MM.1S (cell line): ENCODE data around the gene KDM5A.
"Not testable (repeated sequence)": the region's sequence is repeated elsewhere in the genome, so short reads cannot be mapped to it uniquely, and the experiment has no call there.

Experiments used
- DNase-seq: peaks from one replicate; pipeline ENCODE4 v3.0.0-alpha.2; 2015
- H2AFZ ChIP-seq: fragments of 300-600 bp; sonication (generic); 2 replicates; pipeline ENCODE4 v1.6.0; 2016; ENCODE audit warnings: antibody characterized with exemption, low read length
- H3F3A ChIP-seq: fragments of 300-600 bp; sonication (generic); 2 replicates; pipeline ENCODE4 v1.6.1; 2016; ENCODE audit warnings: mild to moderate bottlenecking, antibody characterized with exemption, low read length, moderate library complexity, mixed read lengths; ENCODE audit not compliant: insufficient read depth
- H3K27ac ChIP-seq: fragments of 300-600 bp; sonication (generic); 2 replicates; pipeline ENCODE4 v1.5.1; 2016; ENCODE audit warnings: mild to moderate bottlenecking, low read length
- H3K27me3 ChIP-seq: fragments of 300-600 bp; sonication (generic); replicated peaks from 2 replicates; pipeline ENCODE4 v1.6.0; 2016; ENCODE audit warnings: low read length; ENCODE audit not compliant: insufficient read depth
- H3K36me3 ChIP-seq: fragments of 300-600 bp; sonication (generic); replicated peaks from 2 replicates; pipeline ENCODE4 v1.6.1; 2016; ENCODE audit warnings: mild to moderate bottlenecking, low read length, mixed read lengths; ENCODE audit not compliant: insufficient read depth
- H3K4me1 ChIP-seq: fragments of 300-600 bp; sonication (generic); 2 replicates; pipeline ENCODE4 v1.6.1; 2016; ENCODE audit warnings: low read length, mixed read lengths
- H3K4me2 ChIP-seq: fragments of 300-600 bp; sonication (generic); 2 replicates; pipeline ENCODE4 v1.6.0; 2016; ENCODE audit warnings: low read depth, low read length
- H3K4me3 ChIP-seq: fragments of 300-600 bp; sonication (generic); 2 replicates; pipeline ENCODE4 v1.5.1; 2016; ENCODE audit warnings: low read length, mixed read lengths
- H3K79me2 ChIP-seq: fragments of 300-600 bp; sonication (generic); 2 replicates; pipeline ENCODE4 v1.6.1; 2016; ENCODE audit warnings: mixed run types, low read length, mixed read lengths
- H3K9ac ChIP-seq: fragments of 300-600 bp; sonication (generic); 2 replicates; pipeline ENCODE4 v1.6.1; 2016; ENCODE audit warnings: low read length, mixed read lengths
- H3K9me2 ChIP-seq: fragments of 300-600 bp; sonication (generic); replicated peaks from 2 replicates; pipeline ENCODE4 v1.6.1; 2016; ENCODE audit warnings: mild to moderate bottlenecking, low read length, mixed read lengths; ENCODE audit not compliant: insufficient read depth
- H3K9me3 ChIP-seq: fragments of 300-600 bp; sonication (generic); replicated peaks from 2 replicates; pipeline ENCODE4 v1.6.1; 2016; ENCODE audit warnings: mild to moderate bottlenecking, low read length, mixed read lengths; ENCODE audit not compliant: insufficient read depth
- H4K20me1 ChIP-seq: fragments of 300-600 bp; sonication (generic); 2 replicates; pipeline ENCODE4 v1.6.1; 2016; ENCODE audit warnings: mild to moderate bottlenecking, low read length, moderate library complexity, mixed read lengths; ENCODE audit not compliant: insufficient read depth
- EZH2 ChIP-seq: fragments of 300-600 bp; sonication (generic); optimal IDR thresholded peaks from 2 replicates; pipeline ENCODE3; 2017; ENCODE audit warnings: low read depth, mild to moderate bottlenecking, antibody characterized with exemption, low read length, mixed read lengths
- EZH2phosphoT487 ChIP-seq: fragments of 300-600 bp; sonication (generic); IDR thresholded peaks from 2 replicates; pipeline ENCODE4 v1.6.1; 2018; ENCODE audit warnings: antibody characterized with exemption, low read length
- TF ChIP-seq, protein P1 (sequence below): fragments of 300-600 bp; sonication (generic); IDR thresholded peaks from 2 replicates; pipeline ENCODE4 v1.5.1; 2016; ENCODE audit warnings: antibody characterized with exemption, low read length, mixed read lengths

The KDM5A gene

GRCh38 chr12:356276-356988 lies 32.7 kb downstream of the KDM5A start:
- no peaks in the 10 kb centered on the region for H4K20me1 ChIP-seq
- H2AFZ ChIP-seq: no peak overlapping the region
- H3K4me1 ChIP-seq: no peaks in the 10 kb centered on the region
- no peaks in the 10 kb centered on the region for H3K27me3 ChIP-seq
- no peaks in the 10 kb centered on the region for H3K79me2 ChIP-seq
- TF ChIP-seq, protein P1, sequence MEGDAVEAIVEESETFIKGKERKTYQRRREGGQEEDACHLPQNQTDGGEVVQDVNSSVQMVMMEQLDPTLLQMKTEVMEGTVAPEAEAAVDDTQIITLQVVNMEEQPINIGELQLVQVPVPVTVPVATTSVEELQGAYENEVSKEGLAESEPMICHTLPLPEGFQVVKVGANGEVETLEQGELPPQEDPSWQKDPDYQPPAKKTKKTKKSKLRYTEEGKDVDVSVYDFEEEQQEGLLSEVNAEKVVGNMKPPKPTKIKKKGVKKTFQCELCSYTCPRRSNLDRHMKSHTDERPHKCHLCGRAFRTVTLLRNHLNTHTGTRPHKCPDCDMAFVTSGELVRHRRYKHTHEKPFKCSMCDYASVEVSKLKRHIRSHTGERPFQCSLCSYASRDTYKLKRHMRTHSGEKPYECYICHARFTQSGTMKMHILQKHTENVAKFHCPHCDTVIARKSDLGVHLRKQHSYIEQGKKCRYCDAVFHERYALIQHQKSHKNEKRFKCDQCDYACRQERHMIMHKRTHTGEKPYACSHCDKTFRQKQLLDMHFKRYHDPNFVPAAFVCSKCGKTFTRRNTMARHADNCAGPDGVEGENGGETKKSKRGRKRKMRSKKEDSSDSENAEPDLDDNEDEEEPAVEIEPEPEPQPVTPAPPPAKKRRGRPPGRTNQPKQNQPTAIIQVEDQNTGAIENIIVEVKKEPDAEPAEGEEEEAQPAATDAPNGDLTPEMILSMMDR: no peak
- no peak for TF ChIP-seq EZH2phosphoT487
- TF ChIP-seq EZH2: no peak
- no peaks in the 10 kb centered on the region for H3F3A ChIP-seq
- H3K9ac ChIP-seq: no peak overlapping the region
- H3K4me3 ChIP-seq: no peak overlapping the region
- H3K36me3 ChIP-seq: peaks cover 15% of the 10 kb centered on the region; the same call in 1 of the 2 replicates
- H3K9me2 ChIP-seq: no peaks in the 10 kb centered on the region
- no peak for DNase-seq
- no peaks in the 10 kb centered on the region for H3K9me3 ChIP-seq
- no peak overlapping the region for H3K27ac ChIP-seq
- no peak overlapping the region for H3K4me2 ChIP-seq

GRCh38 chr12:351197-351596 lies 37.9 kb downstream of the KDM5A start:
- H4K20me1 ChIP-seq, H3K27me3 ChIP-seq, H3K4me3 ChIP-seq, H3K27ac ChIP-seq, H2AFZ ChIP-seq, H3K9me2 ChIP-seq, H3K9ac ChIP-seq, DNase-seq, H3K4me1 ChIP-seq, H3K4me2 ChIP-seq, H3K9me3 ChIP-seq, H3K79me2 ChIP-seq, H3F3A ChIP-seq: not testable (repeated sequence)
- H3K36me3 ChIP-seq: peaks cover 22% of the 10 kb centered on the region; the same call in 1 of the 2 replicates

DNA sequence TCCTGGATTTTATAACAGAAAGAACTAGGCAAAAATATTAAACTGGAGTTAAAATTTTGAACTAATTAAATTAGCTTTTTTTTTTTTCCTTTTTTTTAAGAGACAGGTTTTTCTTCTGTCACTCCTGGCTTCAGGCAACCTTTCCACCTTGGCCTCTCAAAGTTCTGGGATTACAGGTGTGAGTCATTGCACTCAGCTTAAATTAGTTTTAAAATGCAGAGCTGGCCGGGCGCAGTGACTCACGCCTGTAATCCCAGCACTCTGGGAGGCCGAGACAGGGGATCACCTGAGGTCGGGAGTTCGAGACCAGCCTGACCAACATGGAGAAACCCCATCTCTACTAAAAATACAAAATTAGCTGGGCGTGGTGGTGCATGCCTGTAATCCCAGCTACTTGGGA lies 39.5 kb downstream of the KDM5A start:
- not testable (repeated sequence) for H3K4me1 ChIP-seq, H3K79me2 ChIP-seq, H3K9me2 ChIP-seq, H3K4me2 ChIP-seq, H3K9ac ChIP-seq, H2AFZ ChIP-seq, H4K20me1 ChIP-seq, H3F3A ChIP-seq, H3K27me3 ChIP-seq, DNase-seq, H3K4me3 ChIP-seq, H3K9me3 ChIP-seq, H3K27ac ChIP-seq
- H3K36me3 ChIP-seq: peaks cover 18% of the 10 kb centered on the region; the same call in 1 of the 2 replicates

DNA sequence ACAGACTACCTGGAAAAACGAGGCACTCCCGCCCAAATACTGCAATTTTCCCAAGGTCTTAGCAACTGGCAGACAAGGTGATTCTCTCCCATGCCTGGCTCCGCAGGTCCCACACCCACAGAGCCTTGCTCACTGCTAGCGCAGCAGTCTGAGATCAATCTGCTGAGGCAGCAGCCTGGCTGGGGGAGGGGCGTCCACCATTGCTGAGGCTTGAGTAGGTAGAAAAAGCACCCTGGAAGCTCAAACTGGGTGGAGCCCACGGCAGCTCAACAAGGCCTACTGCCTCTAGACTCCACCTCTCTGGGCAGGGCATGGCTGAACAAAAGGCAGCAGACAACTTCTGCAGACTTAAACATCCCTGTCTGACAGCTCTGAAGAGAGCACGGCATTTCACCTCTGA lies 46.1 kb downstream of the KDM5A start:
- H3K27ac ChIP-seq, H3K9me3 ChIP-seq, H3K9ac ChIP-seq, H3K79me2 ChIP-seq, H3K4me3 ChIP-seq, H3K4me1 ChIP-seq, H3F3A ChIP-seq, H2AFZ ChIP-seq, H3K36me3 ChIP-seq, H3K4me2 ChIP-seq, H3K27me3 ChIP-seq, H3K9me2 ChIP-seq, H4K20me1 ChIP-seq, DNase-seq: not testable (repeated sequence)

DNA sequence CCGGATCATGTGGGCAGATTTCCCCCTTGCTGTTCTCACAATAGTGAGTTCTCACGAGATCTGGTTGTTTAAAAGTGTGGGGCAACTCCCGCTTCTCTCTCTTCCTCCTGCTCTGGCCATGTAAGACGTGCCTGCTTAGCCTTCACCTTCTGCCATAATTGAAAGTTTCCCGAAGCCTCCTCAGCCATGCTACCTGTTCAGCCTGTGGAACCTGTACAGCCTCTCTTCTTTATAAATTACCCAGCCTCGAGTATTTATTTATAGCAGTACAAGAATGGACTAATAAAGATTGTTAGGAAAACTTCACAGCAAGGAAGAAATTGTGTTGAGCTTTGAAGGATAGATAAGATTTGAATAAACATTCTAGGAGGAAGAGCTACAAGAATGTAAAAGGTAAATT lies 52.1 kb downstream of the KDM5A start:
- H3K36me3 ChIP-seq: no peaks in the 10 kb centered on the region
- H3K4me1 ChIP-seq: no peaks in the 10 kb centered on the region
- no peak for DNase-seq
- no peak overlapping the region for H3K27ac ChIP-seq
- no peak overlapping the region for H2AFZ ChIP-seq
- H4K20me1 ChIP-seq: no peaks in the 10 kb centered on the region
- no peaks in the 10 kb centered on the region for H3K79me2 ChIP-seq
- H3K9ac ChIP-seq: no peak overlapping the region
- H3K9me3 ChIP-seq: no peaks in the 10 kb centered on the region
- TF ChIP-seq EZH2 (no peak), EZH2phosphoT487 (no peak)
- TF ChIP-seq, protein P1: no peak
- H3K27me3 ChIP-seq: no peaks in the 10 kb centered on the region
- H3K9me2 ChIP-seq: no peaks in the 10 kb centered on the region
- no peak overlapping the region for H3K4me3 ChIP-seq
- no peak overlapping the region for H3K4me2 ChIP-seq
- no peaks in the 10 kb centered on the region for H3F3A ChIP-seq
